ENCODE data around the gene FBXW8.

FBXW8 gene

GRCh38 chr12:116910645-116911451 is at the start of gene FBXW8:
Gene FBXW8, plus strand, starts transcription at chr12:116910950. Its CDS starts 88 bp downstream, at chr12:116911038.
- TF ChIP-seq CTCF (IDR thresholded peaks at IDR 0.05; ENCODE audit: low read depth, low read length), result no peak
- H3K4me3 ChIP-seq (ENCODE audit: low read depth, low read length), result peak within 1 kb of the TSS; percentile 84

- no peak overlapping the region for H3K4me3 ChIP-seq (ENCODE audit: low read depth, low read length)
- no peak for TF ChIP-seq CTCF (IDR thresholded peaks at IDR 0.05; ENCODE audit: low read depth, low read length)
Measured at GRCh38 chr12:116861320-116861719, 49.4 kb upstream of the FBXW8 start.

GRCh38 chr12:116862167-116862566 is 48.6 kb upstream of the FBXW8 start:
- no peak for TF ChIP-seq CTCF (IDR thresholded peaks at IDR 0.05; ENCODE audit: low read depth, low read length)

GRCh38 chr12:116863275-116863767 is 47.4 kb upstream of the FBXW8 start:
- TF ChIP-seq CTCF (IDR thresholded peaks at IDR 0.05; ENCODE audit: low read depth, low read length), result peak; percentile 73
- no peak overlapping the region for H3K4me3 ChIP-seq (ENCODE audit: low read depth, low read length)

More at GRCh38 chr12:116862167-116862566, 48.6 kb upstream of the FBXW8 start:
- no peak overlapping the region for H3K4me3 ChIP-seq (ENCODE audit: low read depth, low read length)

GRCh38 chr12:116864371-116865160 is 46.2 kb upstream of the FBXW8 start:
- no peak for TF ChIP-seq CTCF (IDR thresholded peaks at IDR 0.05; ENCODE audit: low read depth, low read length)
- no peak overlapping the region for H3K4me3 ChIP-seq (ENCODE audit: low read depth, low read length)

GRCh38 chr12:116867523-116867922 is 43.2 kb upstream of the FBXW8 start:
- no peak overlapping the region for H3K4me3 ChIP-seq (ENCODE audit: low read depth, low read length)
- TF ChIP-seq CTCF (IDR thresholded peaks at IDR 0.05; ENCODE audit: low read depth, low read length), result no peak

- H3K4me3 ChIP-seq (ENCODE audit: low read depth, low read length), result no peak overlapping the region
- no peak for TF ChIP-seq CTCF (IDR thresholded peaks at IDR 0.05; ENCODE audit: low read depth, low read length)
Measured at GRCh38 chr12:116870306-116870705, 40.4 kb upstream of the FBXW8 start.

Data from WI38 (cell line).